ENCODE data around the gene EGFLAM. TPM values are rescaled to one million over a fixed set of nuclear protein-coding genes. Genes with fewer than 3 reads are reported as not detected.

EGFLAM gene
- total and polyA plus RNA-seq, 2 donors (not counting 3 experiments of a cell fraction or from before 2014, with no cell fraction given), result 1.2 to 2.7 TPM

- Histone ChIP-seq H3K27ac (ENCODE audit: insufficient read depth, low read depth, low read length) (peak overlapping the region; percentile 19), H3K79me2 (ENCODE audit: control insufficient read depth, insufficient read depth, low read length) (no peaks in the 10 kb centered on the region), H3K9ac (replicated peaks; ENCODE audit: extremely low read depth, insufficient read depth, low read length) (no peak overlapping the region), H3K27me3 (ENCODE audit: control insufficient read depth in 2 of 2, insufficient read depth in 2 of 2, low read length in 2 of 2) (no peaks in the 10 kb centered on the region), H3K4me2 (ENCODE audit: insufficient read depth, low read length) (no peak overlapping the region), H4K20me1 (replicated peaks; ENCODE audit: control insufficient read depth, extremely low read depth, insufficient read depth, low read length) (no peaks in the 10 kb centered on the region), H3K4me1 (ENCODE audit: control insufficient read depth, extremely low read depth, insufficient read depth, low read length) (peaks cover 26% of the 10 kb centered on the region), H2AFZ (ENCODE audit: low read depth, low read length) (no peak overlapping the region), H3K9me3 (replicated peaks; ENCODE audit: control insufficient read depth, insufficient read depth, low read length) (no peaks in the 10 kb centered on the region), H3K36me3 (ENCODE audit: control insufficient read depth in 2 of 2, extremely low read depth in 1 of 2, insufficient read depth in 2 of 2, low read length in 2 of 2) (no peaks in the 10 kb centered on the region), H3K9me1 (replicated peaks; ENCODE audit: control insufficient read depth, extremely low read depth, insufficient read depth, low read length) (no peaks in the 10 kb centered on the region), H3K4me3 (replicated peaks in 1 of 3; ENCODE audit: insufficient read depth in 1 of 3, low read depth in 1 of 3, low read length in 3 of 3) (no peak overlapping the region)
- CTCF ChIA-PET, result interaction anchor here (0.8 to 1.1 kb wide), 3 partner anchors 12 to 38 kb away, joined by 3 to 4 read pairs (median 3); no protein-coding TSS in a partner anchor
- dilution Hi-C loops (cut with MboI; ENCODE audit: extremely low pct_ligation_motif_present, low sequenced_read_pairs) (no loop called here), intact Hi-C loops (cut with micrococcal nuclease) (loop anchor here (1.0 kb wide), 1 partner anchor 21 kb away; no protein-coding TSS in a partner anchor)
- TF ChIP-seq MYC (IDR thresholded peaks at IDR 0.05; ENCODE audit: low read depth, low read length) (no peak), CTCF (IDR thresholded peaks at IDR 0.05; ENCODE audit: extremely low read depth in 1 of 2, insufficient read depth in 1 of 2, low read depth in 1 of 2, low read length in 2 of 2) (no peak), EZH2 (IDR thresholded peaks at IDR 0.05; ENCODE audit: borderline replicate concordance, low read depth, low read length, severe bottlenecking) (no peak), POLR2AphosphoS5 (IDR thresholded peaks at IDR 0.05; ENCODE audit: insufficient read depth, low read depth, low read length) (no peak), FOS (IDR thresholded peaks at IDR 0.05; ENCODE audit: borderline replicate concordance, insufficient read depth, low read length) (no peak), POLR2A (IDR thresholded peaks at IDR 0.05; ENCODE audit: low read depth, low read length) (no peak)
- TF ChIP-seq, protein P1, sequence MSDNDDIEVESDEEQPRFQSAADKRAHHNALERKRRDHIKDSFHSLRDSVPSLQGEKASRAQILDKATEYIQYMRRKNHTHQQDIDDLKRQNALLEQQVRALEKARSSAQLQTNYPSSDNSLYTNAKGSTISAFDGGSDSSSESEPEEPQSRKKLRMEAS (IDR thresholded peaks at IDR 0.05; ENCODE audit: insufficient read depth, insufficient read length), result no peak
- DNase-seq (ENCODE audit: low read depth, low spot score) (no peak), FAIRE-seq (no peak)
- POLR2A ChIA-PET, result no interaction called here
- no TSS peak for BruUV-seq (replicated peaks)
These were observed 145.7 kb downstream of the EGFLAM start for GRCh38 chr5:38403877-38404635.
